Measurements from ENCODE around the gene LCNL1. TPM values are rescaled to one million over a fixed set of nuclear protein-coding genes. Genes with fewer than 3 reads are reported as not detected.

LCNL1 gene
- total RNA-seq, 1 donor from 2014 or later = not detected

- DNase-seq = no peak
Measured at GRCh38 chr9:136960212-136960937, 22.4 kb upstream of the LCNL1 start.

GRCh38 chr9:136960938-136961275 lies 21.9 kb upstream of the LCNL1 start:
- peaks cover 12% of the 10 kb centered on the region for H3K9me3 Mint-ChIP-seq
- no peak for DNase-seq
- peaks cover 8% of the 10 kb centered on the region for H3K4me1 Mint-ChIP-seq
- H3K27me3 Mint-ChIP-seq = peaks cover 3% of the 10 kb centered on the region
- H3K27ac Mint-ChIP-seq = no peak overlapping the region
- H3K36me3 Mint-ChIP-seq (ENCODE audit: low read depth) = peaks cover 2% of the 10 kb centered on the region
- intact Hi-C loops (cut with micrococcal nuclease) = no loop called here
- no peak overlapping the region for H3K4me3 Mint-ChIP-seq

More at GRCh38 chr9:136960212-136960937, 22.4 kb upstream of the LCNL1 start:
- Mint-ChIP-seq H3K27ac (no peak overlapping the region), H3K36me3 (ENCODE audit: low read depth) (peaks cover 2% of the 10 kb centered on the region), H3K9me3 (peaks cover 12% of the 10 kb centered on the region), H3K4me1 (peaks cover 4% of the 10 kb centered on the region), H3K27me3 (no peaks in the 10 kb centered on the region), H3K4me3 (no peak overlapping the region)
- intact Hi-C loops (cut with micrococcal nuclease) = no loop called here

- DNase-seq = no peak
- Mint-ChIP-seq H3K36me3 (ENCODE audit: low read depth) (peaks cover 2% of the 10 kb centered on the region), H3K4me3 (no peak overlapping the region), H3K4me1 (peaks cover 13% of the 10 kb centered on the region), H3K9me3 (peaks cover 8% of the 10 kb centered on the region), H3K27ac (no peak overlapping the region), H3K27me3 (peaks cover 3% of the 10 kb centered on the region)
- intact Hi-C loops (cut with micrococcal nuclease) = no loop called here
Measured at GRCh38 chr9:136961279-136962065, 21.3 kb upstream of the LCNL1 start.

GRCh38 chr9:136962163-136962562 lies 20.6 kb upstream of the LCNL1 start:
- intact Hi-C loops (cut with micrococcal nuclease) = no loop called here
- Mint-ChIP-seq H3K9me3 (peaks cover 3% of the 10 kb centered on the region), H3K27ac (no peak overlapping the region), H3K27me3 (peaks cover 3% of the 10 kb centered on the region), H3K4me1 (peaks cover 13% of the 10 kb centered on the region), H3K4me3 (no peak overlapping the region), H3K36me3 (ENCODE audit: low read depth) (no peaks in the 10 kb centered on the region)
- DNase-seq = no peak

- peaks cover 3% of the 10 kb centered on the region for H3K27me3 Mint-ChIP-seq
- no peak for DNase-seq
- H3K36me3 Mint-ChIP-seq (ENCODE audit: low read depth) = no peaks in the 10 kb centered on the region
- H3K27ac Mint-ChIP-seq = no peak overlapping the region
- no peak overlapping the region for H3K4me3 Mint-ChIP-seq
- intact Hi-C loops (cut with micrococcal nuclease) = no loop called here
- no peaks in the 10 kb centered on the region for H3K9me3 Mint-ChIP-seq
- H3K4me1 Mint-ChIP-seq = peaks cover 13% of the 10 kb centered on the region
Measured at GRCh38 chr9:136962701-136963248, 20.0 kb upstream of the LCNL1 start.

GRCh38 chr9:136963341-136963740 lies 19.5 kb upstream of the LCNL1 start:
- intact Hi-C loops (cut with micrococcal nuclease) = no loop called here
- Mint-ChIP-seq H3K4me1 (peaks cover 13% of the 10 kb centered on the region), H3K4me3 (no peak overlapping the region), H3K27ac (no peak overlapping the region), H3K9me3 (no peaks in the 10 kb centered on the region), H3K36me3 (ENCODE audit: low read depth) (no peaks in the 10 kb centered on the region), H3K27me3 (peaks cover 3% of the 10 kb centered on the region)
- no peak for DNase-seq

GRCh38 chr9:136963751-136964150 lies 19.0 kb upstream of the LCNL1 start:
- no peaks in the 10 kb centered on the region for H3K9me3 Mint-ChIP-seq
- H3K4me3 Mint-ChIP-seq = no peak overlapping the region
- H3K27ac Mint-ChIP-seq = no peak overlapping the region
- no peak for DNase-seq
- no peaks in the 10 kb centered on the region for H3K36me3 Mint-ChIP-seq (ENCODE audit: low read depth)
- peaks cover 3% of the 10 kb centered on the region for H3K27me3 Mint-ChIP-seq
- H3K4me1 Mint-ChIP-seq = peaks cover 13% of the 10 kb centered on the region
- intact Hi-C loops (cut with micrococcal nuclease) = no loop called here

- Mint-ChIP-seq H3K4me1 (peaks cover 13% of the 10 kb centered on the region), H3K27me3 (peaks cover 3% of the 10 kb centered on the region), H3K4me3 (no peak overlapping the region), H3K9me3 (no peaks in the 10 kb centered on the region), H3K27ac (no peak overlapping the region), H3K36me3 (ENCODE audit: low read depth) (no peaks in the 10 kb centered on the region)
- no peak for DNase-seq
- intact Hi-C loops (cut with micrococcal nuclease) = no loop called here
Measured at GRCh38 chr9:136964171-136964689, 18.6 kb upstream of the LCNL1 start.

GRCh38 chr9:136964833-136965422 lies 17.9 kb upstream of the LCNL1 start:
- no peak for DNase-seq
- Mint-ChIP-seq H3K27ac (no peak overlapping the region), H3K4me3 (no peak overlapping the region), H3K9me3 (no peaks in the 10 kb centered on the region), H3K4me1 (peaks cover 13% of the 10 kb centered on the region), H3K36me3 (ENCODE audit: low read depth) (no peaks in the 10 kb centered on the region), H3K27me3 (peaks cover 3% of the 10 kb centered on the region)
- intact Hi-C loops (cut with micrococcal nuclease) = no loop called here

GRCh38 chr9:136965771-136966484 lies 16.9 kb upstream of the LCNL1 start:
- peaks cover 3% of the 10 kb centered on the region for H3K27me3 Mint-ChIP-seq
- DNase-seq = peak; percentile 79
- intact Hi-C loops (cut with micrococcal nuclease) = no loop called here
- H3K4me3 Mint-ChIP-seq = peak overlapping the region; percentile 68
- no peaks in the 10 kb centered on the region for H3K9me3 Mint-ChIP-seq
- H3K4me1 Mint-ChIP-seq = peaks cover 13% of the 10 kb centered on the region
- H3K36me3 Mint-ChIP-seq (ENCODE audit: low read depth) = no peaks in the 10 kb centered on the region
- peak overlapping the region; percentile 77 for H3K27ac Mint-ChIP-seq

- Mint-ChIP-seq H3K27me3 (peaks cover 3% of the 10 kb centered on the region), H3K27ac (no peak overlapping the region), H3K4me1 (peaks cover 9% of the 10 kb centered on the region), H3K9me3 (no peaks in the 10 kb centered on the region), H3K4me3 (no peak overlapping the region), H3K36me3 (ENCODE audit: low read depth) (no peaks in the 10 kb centered on the region)
- DNase-seq = no peak
- intact Hi-C loops (cut with micrococcal nuclease) = no loop called here
Measured at GRCh38 chr9:136968333-136969127, 14.3 kb upstream of the LCNL1 start.

GRCh38 chr9:136969150-136969549 lies 13.6 kb upstream of the LCNL1 start:
- H3K27ac Mint-ChIP-seq = no peak overlapping the region
- no peaks in the 10 kb centered on the region for H3K36me3 Mint-ChIP-seq (ENCODE audit: low read depth)
- H3K4me3 Mint-ChIP-seq = no peak overlapping the region
- no peak for DNase-seq
- H3K9me3 Mint-ChIP-seq = no peaks in the 10 kb centered on the region
- peaks cover 3% of the 10 kb centered on the region for H3K27me3 Mint-ChIP-seq
- H3K4me1 Mint-ChIP-seq = peaks cover 9% of the 10 kb centered on the region
- intact Hi-C loops (cut with micrococcal nuclease) = no loop called here

- Mint-ChIP-seq H3K9me3 (no peaks in the 10 kb centered on the region), H3K4me1 (peaks cover 9% of the 10 kb centered on the region), H3K27me3 (peaks cover 3% of the 10 kb centered on the region), H3K27ac (no peak overlapping the region), H3K4me3 (no peak overlapping the region), H3K36me3 (ENCODE audit: low read depth) (no peaks in the 10 kb centered on the region)
- intact Hi-C loops (cut with micrococcal nuclease) = loop anchor here (10.0 kb wide), 1 partner anchor 185 kb away; no protein-coding TSS in a partner anchor
- no peak for DNase-seq
Measured at GRCh38 chr9:136969774-136970173, 13.0 kb upstream of the LCNL1 start.
